ENCODE data around the gene HOMER1. TPM values are rescaled to one million over a fixed set of nuclear protein-coding genes. Genes with fewer than 3 reads are reported as not detected.

HOMER1 gene
- total RNA-seq, 1 donor from 2014 or later: 41.6 TPM

- H3K27me3 Mint-ChIP-seq (ENCODE audit: insufficient read depth, low read depth): peaks cover 7% of the 10 kb centered on the region
- no peaks in the 10 kb centered on the region for H3K79me2 ChIP-seq (ENCODE audit: low read depth)
- H3F3A ChIP-seq (ENCODE audit: low read depth): no peaks in the 10 kb centered on the region
- H4K20me1 ChIP-seq (ENCODE audit: low read depth): no peaks in the 10 kb centered on the region
- H3K9ac ChIP-seq: no peak overlapping the region
- TF ChIP-seq CTCF (IDR thresholded peaks at IDR 0.05) (no peak), EZH2 (IDR thresholded peaks at IDR 0.05) (no peak), EZH2phosphoT487 (IDR thresholded peaks at IDR 0.05) (no peak)
- H3K27ac Mint-ChIP-seq: no peak overlapping the region
- peaks cover 46% of the 10 kb centered on the region for H3K36me3 Mint-ChIP-seq
- no peaks in the 10 kb centered on the region for H3K4me1 ChIP-seq
- no peak overlapping the region for H3K4me3 Mint-ChIP-seq
- H3K4me2 ChIP-seq: no peak overlapping the region
- peaks cover 14% of the 10 kb centered on the region for H3K36me3 ChIP-seq
- H3K4me3 ChIP-seq: no peak overlapping the region
- H3K27me3 ChIP-seq: no peaks in the 10 kb centered on the region
- no peak overlapping the region for H3K27ac ChIP-seq
- no peak for DNase-seq (ENCODE audit: low spot score)
- H3K4me1 Mint-ChIP-seq: no peaks in the 10 kb centered on the region
- peaks cover 24% of the 10 kb centered on the region for H3K9me3 Mint-ChIP-seq
- no peak overlapping the region for H2AFZ ChIP-seq (replicated peaks)
- peaks cover 5% of the 10 kb centered on the region for H3K9me3 ChIP-seq (ENCODE audit: low read depth)
These were observed 106.3 kb downstream of the HOMER1 start for GRCh38 chr5:79407591-79407990.

- Mint-ChIP-seq H3K27me3 (ENCODE audit: insufficient read depth, low read depth) (no peaks in the 10 kb centered on the region), H3K36me3 (peaks cover 19% of the 10 kb centered on the region), H3K27ac (no peak overlapping the region), H3K4me3 (no peak overlapping the region), H3K9me3 (no peaks in the 10 kb centered on the region), H3K4me1 (no peaks in the 10 kb centered on the region)
- Histone ChIP-seq H3K9ac (no peak overlapping the region), H3K4me2 (no peak overlapping the region), H2AFZ (replicated peaks) (no peak overlapping the region), H3K27ac (no peak overlapping the region), H3K27me3 (no peaks in the 10 kb centered on the region), H3F3A (ENCODE audit: low read depth) (no peaks in the 10 kb centered on the region), H3K9me3 (ENCODE audit: low read depth) (no peaks in the 10 kb centered on the region), H3K36me3 (no peaks in the 10 kb centered on the region), H3K79me2 (ENCODE audit: low read depth) (no peaks in the 10 kb centered on the region), H3K4me1 (no peaks in the 10 kb centered on the region), H3K4me3 (no peak overlapping the region), H4K20me1 (ENCODE audit: low read depth) (no peaks in the 10 kb centered on the region)
- DNase-seq (ENCODE audit: low spot score): no peak
- TF ChIP-seq EZH2 (IDR thresholded peaks at IDR 0.05): no peak
- no peak for TF ChIP-seq EZH2phosphoT487 (IDR thresholded peaks at IDR 0.05)
- TF ChIP-seq CTCF (IDR thresholded peaks at IDR 0.05): no peak
These were observed 112.7 kb downstream of the HOMER1 start for GRCh38 chr5:79401216-79401615.

- Histone ChIP-seq H3F3A (ENCODE audit: low read depth) (no peaks in the 10 kb centered on the region), H3K27ac (no peak overlapping the region), H3K4me2 (no peak overlapping the region), H3K79me2 (ENCODE audit: low read depth) (no peaks in the 10 kb centered on the region), H4K20me1 (ENCODE audit: low read depth) (no peaks in the 10 kb centered on the region), H2AFZ (replicated peaks) (no peak overlapping the region), H3K27me3 (no peaks in the 10 kb centered on the region), H3K4me1 (no peaks in the 10 kb centered on the region), H3K4me3 (no peak overlapping the region), H3K9ac (no peak overlapping the region), H3K9me3 (ENCODE audit: low read depth) (no peaks in the 10 kb centered on the region), H3K36me3 (no peaks in the 10 kb centered on the region)
- Mint-ChIP-seq H3K27ac (no peak overlapping the region), H3K4me1 (no peaks in the 10 kb centered on the region), H3K36me3 (peaks cover 22% of the 10 kb centered on the region), H3K9me3 (no peaks in the 10 kb centered on the region), H3K4me3 (no peak overlapping the region), H3K27me3 (ENCODE audit: insufficient read depth, low read depth) (no peaks in the 10 kb centered on the region)
- no peak for TF ChIP-seq EZH2 (IDR thresholded peaks at IDR 0.05)
- DNase-seq (ENCODE audit: low spot score): no peak
These were observed 114.9 kb downstream of the HOMER1 start for GRCh38 chr5:79399046-79399445.

GRCh38 chr5:79397080-79397479 lies 116.9 kb downstream of the HOMER1 start:
- Histone ChIP-seq H3K27me3 (no peaks in the 10 kb centered on the region), H4K20me1 (ENCODE audit: low read depth) (no peaks in the 10 kb centered on the region), H3K9ac (no peak overlapping the region), H3K4me3 (no peak overlapping the region), H3K9me3 (ENCODE audit: low read depth) (no peaks in the 10 kb centered on the region), H3F3A (ENCODE audit: low read depth) (no peaks in the 10 kb centered on the region), H3K27ac (no peak overlapping the region), H3K4me1 (no peaks in the 10 kb centered on the region), H3K79me2 (ENCODE audit: low read depth) (no peaks in the 10 kb centered on the region), H3K4me2 (no peak overlapping the region), H2AFZ (replicated peaks) (no peak overlapping the region), H3K36me3 (no peaks in the 10 kb centered on the region)
- no peak for TF ChIP-seq CTCF (IDR thresholded peaks at IDR 0.05)
- TF ChIP-seq EZH2phosphoT487 (IDR thresholded peaks at IDR 0.05): no peak
- TF ChIP-seq EZH2 (IDR thresholded peaks at IDR 0.05): no peak
- Mint-ChIP-seq H3K4me1 (no peaks in the 10 kb centered on the region), H3K4me3 (no peak overlapping the region), H3K36me3 (peaks cover 18% of the 10 kb centered on the region), H3K27ac (no peak overlapping the region), H3K27me3 (ENCODE audit: insufficient read depth, low read depth) (no peaks in the 10 kb centered on the region), H3K9me3 (no peaks in the 10 kb centered on the region)
- no peak for DNase-seq (ENCODE audit: low spot score)
